ENCODE results near the gene MVK. TPM values are rescaled to one million over a fixed set of nuclear protein-coding genes. Genes with fewer than 3 reads are reported as not detected.

MVK gene
- polyA plus RNA-seq, 1 experiment, result 4.7 TPM

GRCh38 chr12:109581856-109582255 lies 8.3 kb downstream of the MVK start:
- no peak for DNase-seq (ENCODE audit: low read depth, low spot score)
- Histone ChIP-seq H3K9me3 (ENCODE audit: control insufficient read depth, insufficient read depth, low read length) (no peaks in the 10 kb centered on the region), H3K27me3 (ENCODE audit: control insufficient read depth, insufficient read depth, low read length) (no peaks in the 10 kb centered on the region), H3K4me3 (ENCODE audit: low read depth, low read length) (no peak overlapping the region), H3K27ac (ENCODE audit: low read depth, low read length) (no peak overlapping the region)
- ChIA-PET CTCF (interaction anchor here (1.7 kb wide), 1 partner anchor 16 kb away, joined by 7 read pairs; no protein-coding TSS in a partner anchor), POLR2A (no interaction called here)
- TF ChIP-seq CTCF (IDR thresholded peaks at IDR 0.05; ENCODE audit: low read depth, low read length), result no peak

GRCh38 chr12:109582636-109583035 lies 9.0 kb downstream of the MVK start:
- H3K9me3 ChIP-seq (ENCODE audit: control insufficient read depth, insufficient read depth, low read length), result no peaks in the 10 kb centered on the region
- H3K4me3 ChIP-seq (ENCODE audit: low read depth, low read length), result no peak overlapping the region
- no peak for TF ChIP-seq CTCF (IDR thresholded peaks at IDR 0.05; ENCODE audit: low read depth, low read length)
- DNase-seq (ENCODE audit: low read depth, low spot score), result no peak
- no peaks in the 10 kb centered on the region for H3K27me3 ChIP-seq (ENCODE audit: control insufficient read depth, insufficient read depth, low read length)
- CTCF ChIA-PET, result interaction anchor here (0.7 to 1.7 kb wide), 3 partner anchors 15 to 192 kb away, joined by 3 to 7 read pairs (median 3); no protein-coding TSS in a partner anchor
- no peak overlapping the region for H3K27ac ChIP-seq (ENCODE audit: low read depth, low read length)
- POLR2A ChIA-PET, result no interaction called here

- H3K27me3 ChIP-seq (ENCODE audit: control insufficient read depth, insufficient read depth, low read length), result no peaks in the 10 kb centered on the region
- H3K27ac ChIP-seq (ENCODE audit: low read depth, low read length), result no peak overlapping the region
- no peak for DNase-seq (ENCODE audit: low read depth, low spot score)
- H3K9me3 ChIP-seq (ENCODE audit: control insufficient read depth, insufficient read depth, low read length), result no peaks in the 10 kb centered on the region
- CTCF ChIA-PET, result interaction anchor here (1.4 kb wide), 1 partner anchor 14 kb away, joined by 7 read pairs; no protein-coding TSS in a partner anchor
- no peak overlapping the region for H3K4me3 ChIP-seq (ENCODE audit: low read depth, low read length)
- no peak for TF ChIP-seq CTCF (IDR thresholded peaks at IDR 0.05; ENCODE audit: low read depth, low read length)
- POLR2A ChIA-PET, result no interaction called here
Observed at GRCh38 chr12:109583733-109584132, 10.1 kb downstream of the MVK start.

- no peak overlapping the region for H3K4me3 ChIP-seq (ENCODE audit: low read depth, low read length)
- H3K27me3 ChIP-seq (ENCODE audit: control insufficient read depth, insufficient read depth, low read length), result no peaks in the 10 kb centered on the region
- DNase-seq (ENCODE audit: low read depth, low spot score), result no peak
- no peaks in the 10 kb centered on the region for H3K9me3 ChIP-seq (ENCODE audit: control insufficient read depth, insufficient read depth, low read length)
- TF ChIP-seq CTCF (IDR thresholded peaks at IDR 0.05; ENCODE audit: low read depth, low read length), result no peak
- no peak overlapping the region for H3K27ac ChIP-seq (ENCODE audit: low read depth, low read length)
- ChIA-PET POLR2A (interaction anchor here (0.5 to 0.6 kb wide), 2 partner anchors 18 to 32 kb away, joined by 3 to 9 read pairs; no protein-coding TSS in a partner anchor), CTCF (interaction anchor here (1.3 to 3.9 kb wide), 2 partner anchors 11 to 188 kb away, joined by 6 to 31 read pairs; no protein-coding TSS in a partner anchor)
Observed at GRCh38 chr12:109586385-109587296, 13.0 kb downstream of the MVK start.

GRCh38 chr12:109587921-109588320 lies 14.3 kb downstream of the MVK start:
- no peak overlapping the region for H3K4me3 ChIP-seq (ENCODE audit: low read depth, low read length)
- TF ChIP-seq CTCF (IDR thresholded peaks at IDR 0.05; ENCODE audit: low read depth, low read length), result no peak
- no peak overlapping the region for H3K27ac ChIP-seq (ENCODE audit: low read depth, low read length)
- ChIA-PET CTCF (interaction anchor here (3.9 kb wide), 1 partner anchor 10 kb away, joined by 31 read pairs; no protein-coding TSS in a partner anchor), POLR2A (interaction anchor here (0.6 kb wide), 1 partner anchor 24 kb away, joined by 3 read pairs; no protein-coding TSS in a partner anchor)
- H3K27me3 ChIP-seq (ENCODE audit: control insufficient read depth, insufficient read depth, low read length), result no peaks in the 10 kb centered on the region
- H3K9me3 ChIP-seq (ENCODE audit: control insufficient read depth, insufficient read depth, low read length), result no peaks in the 10 kb centered on the region
- no peak for DNase-seq (ENCODE audit: low read depth, low spot score)
